Measurements from ENCODE around the gene TCF21. TPM values are rescaled to one million over a fixed set of nuclear protein-coding genes. Genes with fewer than 3 reads are reported as not detected.
A peak's percentile ranks its signal among the peaks of the same experiment; 100 is the strongest.

TCF21 gene
- total and polyA plus RNA-seq, 2 of the 4 experiments (the other 2 are of a cell fraction): 6.6 to 10.0 TPM

DNA sequence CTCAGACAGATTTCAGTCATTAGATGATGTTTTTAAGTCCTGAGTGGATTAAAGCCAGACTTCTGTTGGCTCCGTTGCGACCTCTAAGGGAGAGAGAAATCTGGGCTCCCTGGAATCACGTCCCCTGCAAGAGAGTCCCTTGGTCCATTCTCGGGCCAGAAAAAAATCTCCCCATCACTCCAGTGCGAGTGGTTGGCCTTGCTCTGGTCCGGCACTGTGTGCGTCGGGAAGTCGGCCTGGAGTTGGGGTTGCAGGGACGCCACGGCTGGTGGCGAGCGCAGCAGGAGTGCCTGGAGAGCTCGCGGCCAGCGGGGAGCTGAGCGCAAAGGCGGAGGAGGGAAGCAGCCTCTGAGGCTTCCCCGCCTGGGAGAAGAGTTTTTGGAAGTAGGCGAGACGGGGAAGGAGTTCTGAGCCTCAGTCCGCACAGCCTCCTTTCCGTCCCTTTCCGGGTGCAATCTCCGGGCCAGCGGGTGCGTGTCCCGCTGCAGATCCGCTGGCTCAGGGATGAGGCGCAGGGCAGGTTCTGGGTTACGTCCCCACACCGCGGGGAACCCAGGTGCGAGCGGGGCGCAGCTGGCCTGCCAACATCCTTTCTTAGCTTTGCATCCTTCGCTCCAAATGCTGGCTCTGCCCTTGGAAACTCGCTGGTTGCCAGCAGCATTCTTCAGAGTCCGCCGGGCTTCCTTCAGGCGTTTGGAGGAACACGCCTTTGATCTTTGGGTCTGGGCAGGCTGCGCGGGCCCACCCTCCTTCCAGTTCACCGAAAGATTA is 6.8 kb downstream of the TCF21 start:
- H2AFZ ChIP-seq (replicated peaks; ENCODE audit: low read length, poor library complexity): peak overlapping the region; percentile 48
- H3K4ac ChIP-seq (ENCODE audit: low read depth, low read length): no peak overlapping the region
- peak overlapping the region; percentile 23; the same call in 1 of the 2 replicates for H3K27ac ChIP-seq (ENCODE audit: insufficient read depth, low read length)
- H2AK5ac ChIP-seq (ENCODE audit: low read depth, low read length): peak overlapping the region; percentile 2; the same call in 1 of the 2 replicates
- in situ Hi-C loops (cut with MboI; ENCODE audit: low sequenced_read_pairs) (loop anchor here (25.0 kb wide), 1 partner anchor 283 kb away; no protein-coding TSS in a partner anchor), intact Hi-C loops (cut with micrococcal nuclease) (loop anchor here (10.0 kb wide), 1 partner anchor 131 kb away; no protein-coding TSS in a partner anchor), dilution Hi-C loops (cut with HindIII; ENCODE audit: low sequenced_read_pairs, unreplicated experiment) (loop anchor here (25.0 kb wide), 1 partner anchor 308 kb away; no protein-coding TSS in a partner anchor)
- H3K79me1 ChIP-seq (ENCODE audit: low read depth in 1 of 2, low read length in 2 of 2): peaks cover 14 to 46% of the 10 kb centered on the region in 2 experiments
- no peak overlapping the region; the same call in 1 of the 2 replicates for H3K4me2 ChIP-seq (ENCODE audit: low read depth, low read length)
- H3K27me3 ChIP-seq (ENCODE audit: control insufficient read depth, insufficient read depth, low read length): no peaks in the 10 kb centered on the region
- no peak overlapping the region for H2BK120ac ChIP-seq (ENCODE audit: low read depth, low read length)
- H3K4me1 ChIP-seq (ENCODE audit: control insufficient read depth, insufficient read depth, low read length): peaks cover 13% of the 10 kb centered on the region
- no peak overlapping the region for H3K14ac ChIP-seq (replicated peaks; ENCODE audit: low read depth, low read length)
- DNase-seq: no peak
- H3K9ac ChIP-seq (ENCODE audit: low read depth, low read length): no peak overlapping the region
- POLR2A ChIA-PET (ENCODE audit: unreplicated experiment): interaction anchor here (0.7 kb wide), 1 partner anchor 364 kb away, joined by 8 read pairs; no protein-coding TSS in a partner anchor
- H3K23ac ChIP-seq (ENCODE audit: low read depth, low read length): peak overlapping the region; percentile 66
- peaks cover 46% of the 10 kb centered on the region for H3K36me3 ChIP-seq (ENCODE audit: control insufficient read depth, insufficient read depth, low read length)
- 50% methylated on average over 22 of the region's 45 CpGs; no CpG with 5 or more reads in 1 of the 2 experiments for WGBS, 2 experiments (ENCODE audit: extremely low coverage in 2 of 2, insufficient read length in 1 of 2)
- no peak overlapping the region for H2BK5ac ChIP-seq (ENCODE audit: low read depth, low read length, poor library complexity, severe bottlenecking)
- peaks cover 33% of the 10 kb centered on the region; the same call in 1 of the 2 replicates for H4K20me1 ChIP-seq (ENCODE audit: insufficient read depth, low read length)
- H3K9me1 ChIP-seq (ENCODE audit: insufficient read depth, low read length): peaks cover 9% of the 10 kb centered on the region; the same call in 1 of the 2 replicates
- H3K9me3 ChIP-seq (ENCODE audit: control insufficient read depth, insufficient read depth, low read length): no peaks in the 10 kb centered on the region
- H3K56ac ChIP-seq (ENCODE audit: extremely low read depth, insufficient read depth, low read length): no peak overlapping the region
- no peak overlapping the region; the same call in 1 of the 2 replicates for H4K91ac ChIP-seq (ENCODE audit: insufficient read depth, low read depth, low read length)
- H2AK9ac ChIP-seq (replicated peaks; ENCODE audit: low read depth, low read length, poor library complexity): no peak overlapping the region
- H4K8ac ChIP-seq (ENCODE audit: low read depth in 2 of 2, low read length in 2 of 2): peak overlapping the region; percentile 22 to 24; a peak in 2 of 4 replicates
- CTCF ChIA-PET: interaction anchor here (0.8 kb wide), 1 partner anchor 332 kb away, joined by 3 read pairs; no protein-coding TSS in a partner anchor
- no peak overlapping the region for H2BK20ac ChIP-seq (ENCODE audit: low read depth, low read length)
- no TSS peak for BruUV-seq (replicated peaks)
- no peak overlapping the region for H3K4me3 ChIP-seq (ENCODE audit: insufficient read depth, low read depth, low read length)
- H4K5ac ChIP-seq (ENCODE audit: low read depth, low read length): no peak overlapping the region
- ATAC-seq (ENCODE audit: low read depth): no peak
- H3K18ac ChIP-seq (ENCODE audit: low read depth, low read length): no peak overlapping the region; the same call in 1 of the 2 replicates
- H2BK15ac ChIP-seq (ENCODE audit: low read depth, low read length): no peak overlapping the region
- TF ChIP-seq RFX5 (IDR thresholded peaks at IDR 0.05; ENCODE audit: low read depth, low read length): no peak
- TF ChIP-seq MXI1 (IDR thresholded peaks at IDR 0.05; ENCODE audit: borderline replicate concordance, low read depth, low read length): no peak
- no peak for TF ChIP-seq CEBPB (IDR thresholded peaks at IDR 0.05; ENCODE audit: low read depth, low read length)
- no peak for TF ChIP-seq BHLHE40 (IDR thresholded peaks at IDR 0.05; ENCODE audit: low read depth, low read length)
- no peak for TF ChIP-seq POLR2A (IDR thresholded peaks at IDR 0.05; ENCODE audit: low read depth, low read length)
- no peak for TF ChIP-seq SMC3 (IDR thresholded peaks at IDR 0.05; ENCODE audit: low read depth, low read length)
- TF ChIP-seq, protein P1, sequence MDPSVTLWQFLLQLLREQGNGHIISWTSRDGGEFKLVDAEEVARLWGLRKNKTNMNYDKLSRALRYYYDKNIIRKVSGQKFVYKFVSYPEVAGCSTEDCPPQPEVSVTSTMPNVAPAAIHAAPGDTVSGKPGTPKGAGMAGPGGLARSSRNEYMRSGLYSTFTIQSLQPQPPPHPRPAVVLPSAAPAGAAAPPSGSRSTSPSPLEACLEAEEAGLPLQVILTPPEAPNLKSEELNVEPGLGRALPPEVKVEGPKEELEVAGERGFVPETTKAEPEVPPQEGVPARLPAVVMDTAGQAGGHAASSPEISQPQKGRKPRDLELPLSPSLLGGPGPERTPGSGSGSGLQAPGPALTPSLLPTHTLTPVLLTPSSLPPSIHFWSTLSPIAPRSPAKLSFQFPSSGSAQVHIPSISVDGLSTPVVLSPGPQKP (IDR thresholded peaks at IDR 0.05; ENCODE audit: borderline replicate concordance, low read depth, low read length): no peak
- TF ChIP-seq, protein P2, sequence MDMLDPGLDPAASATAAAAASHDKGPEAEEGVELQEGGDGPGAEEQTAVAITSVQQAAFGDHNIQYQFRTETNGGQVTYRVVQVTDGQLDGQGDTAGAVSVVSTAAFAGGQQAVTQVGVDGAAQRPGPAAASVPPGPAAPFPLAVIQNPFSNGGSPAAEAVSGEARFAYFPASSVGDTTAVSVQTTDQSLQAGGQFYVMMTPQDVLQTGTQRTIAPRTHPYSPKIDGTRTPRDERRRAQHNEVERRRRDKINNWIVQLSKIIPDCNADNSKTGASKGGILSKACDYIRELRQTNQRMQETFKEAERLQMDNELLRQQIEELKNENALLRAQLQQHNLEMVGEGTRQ (IDR thresholded peaks at IDR 0.05; ENCODE audit: low read depth, low read length): no peak
- no peak for TF ChIP-seq RCOR1 (IDR thresholded peaks at IDR 0.05; ENCODE audit: insufficient replicate concordance, low read length)
- TF ChIP-seq FOS (IDR thresholded peaks at IDR 0.05; ENCODE audit: low read depth, low read length): no peak
- TF ChIP-seq CHD1 (IDR thresholded peaks at IDR 0.05; ENCODE audit: low read depth, low read length): no peak
- TF ChIP-seq, protein P3, sequence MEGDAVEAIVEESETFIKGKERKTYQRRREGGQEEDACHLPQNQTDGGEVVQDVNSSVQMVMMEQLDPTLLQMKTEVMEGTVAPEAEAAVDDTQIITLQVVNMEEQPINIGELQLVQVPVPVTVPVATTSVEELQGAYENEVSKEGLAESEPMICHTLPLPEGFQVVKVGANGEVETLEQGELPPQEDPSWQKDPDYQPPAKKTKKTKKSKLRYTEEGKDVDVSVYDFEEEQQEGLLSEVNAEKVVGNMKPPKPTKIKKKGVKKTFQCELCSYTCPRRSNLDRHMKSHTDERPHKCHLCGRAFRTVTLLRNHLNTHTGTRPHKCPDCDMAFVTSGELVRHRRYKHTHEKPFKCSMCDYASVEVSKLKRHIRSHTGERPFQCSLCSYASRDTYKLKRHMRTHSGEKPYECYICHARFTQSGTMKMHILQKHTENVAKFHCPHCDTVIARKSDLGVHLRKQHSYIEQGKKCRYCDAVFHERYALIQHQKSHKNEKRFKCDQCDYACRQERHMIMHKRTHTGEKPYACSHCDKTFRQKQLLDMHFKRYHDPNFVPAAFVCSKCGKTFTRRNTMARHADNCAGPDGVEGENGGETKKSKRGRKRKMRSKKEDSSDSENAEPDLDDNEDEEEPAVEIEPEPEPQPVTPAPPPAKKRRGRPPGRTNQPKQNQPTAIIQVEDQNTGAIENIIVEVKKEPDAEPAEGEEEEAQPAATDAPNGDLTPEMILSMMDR (conservative IDR thresholded peaks at IDR 0.05; ENCODE audit: low read depth, low read length): no peak
- no peak for TF ChIP-seq RAD21 (IDR thresholded peaks at IDR 0.05; ENCODE audit: low read length)
- no peak for TF ChIP-seq MAFK (IDR thresholded peaks at IDR 0.05; ENCODE audit: low read depth, low read length)

All from IMR-90 (cell line).